NB4 (cell line): ENCODE data around the gene AK2.
"Not testable (repeated sequence)": the region's sequence is repeated elsewhere in the genome, so short reads cannot be mapped to it uniquely, and the experiment has no call there.

ENCODE experiments used
- DNase-seq: peaks from one replicate; pipeline ENCODE4 v3.0.0; 2010; ENCODE audit warnings: low read depth
- H3K4me3 ChIP-seq: one replicate; pipeline ENCODE4 v1.5.1; 2011; ENCODE audit warnings: mild to moderate bottlenecking, low read depth, low read length, moderate library complexity
- CTCF ChIP-seq: IDR thresholded peaks from one replicate; pipeline ENCODE4 v1.5.1; 2012; ENCODE audit warnings: low read depth, low read length
- MAX ChIP-seq: IDR thresholded peaks from 2 replicates; pipeline ENCODE4 v1.6.1; 2011; ENCODE audit warnings: low read depth, low read length
- MYC ChIP-seq: IDR thresholded peaks from 2 replicates; pipeline ENCODE4 v1.6.1; 2011; ENCODE audit warnings: low read depth, low read length
- POLR2A ChIP-seq: IDR thresholded peaks from 2 replicates; pipeline ENCODE4 v1.6.1; 2011; ENCODE audit warnings: mild to moderate bottlenecking; ENCODE audit not compliant: insufficient read length; ENCODE audit errors: extremely low read depth

Gene AK2

GRCh38 chr1:33065301-33065700, 28.6 kb upstream of the AK2 start:
- TF ChIP-seq MYC: no peak
- TF ChIP-seq MAX: no peak
- TF ChIP-seq CTCF: no peak
- no peak for TF ChIP-seq POLR2A
- DNase-seq: no peak
- H3K4me3 ChIP-seq: no peak overlapping the region

DNA sequence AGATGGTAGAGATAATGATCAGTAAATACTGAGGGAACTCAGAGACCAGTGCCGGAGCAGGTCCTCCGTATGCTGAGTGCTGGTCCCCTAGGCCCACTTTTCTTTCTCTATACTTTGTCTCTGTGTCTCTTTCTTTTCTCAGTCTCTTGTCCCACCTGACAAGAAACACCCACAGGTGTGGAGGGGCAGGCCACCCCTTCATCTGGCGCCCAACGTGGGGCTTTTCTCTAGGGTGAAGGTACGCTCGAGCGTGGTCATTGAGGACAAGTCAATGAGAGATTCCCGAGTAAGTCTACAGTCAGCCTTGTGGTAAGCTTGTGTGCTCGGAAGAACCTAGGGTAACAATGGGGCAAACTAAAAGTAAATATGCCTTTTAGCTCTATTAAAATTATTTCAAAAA, 27.6 kb upstream of the AK2 start:
- not testable (repeated sequence) for DNase-seq, H3K4me3 ChIP-seq

GRCh38 chr1:33061834-33062233, 25.2 kb upstream of the AK2 start:
- H3K4me3 ChIP-seq: no peak overlapping the region
- DNase-seq: no peak
- TF ChIP-seq POLR2A: no peak
- no peak for TF ChIP-seq MYC
- TF ChIP-seq MAX: no peak
- no peak for TF ChIP-seq CTCF

GRCh38 chr1:33060579-33061083, 23.9 kb upstream of the AK2 start:
- H3K4me3 ChIP-seq: no peak overlapping the region
- TF ChIP-seq CTCF (no peak), MYC (no peak), POLR2A (no peak)
- peak; percentile 57 for DNase-seq

- DNase-seq: peak; percentile 72
- TF ChIP-seq CTCF (no peak), MAX (no peak), POLR2A (no peak), MYC (no peak)
- no peak overlapping the region for H3K4me3 ChIP-seq
Observed at GRCh38 chr1:33057095-33057494, 20.4 kb upstream of the AK2 start.

- TF ChIP-seq MAX: no peak
- TF ChIP-seq POLR2A: no peak
- TF ChIP-seq MYC: no peak
- TF ChIP-seq CTCF: no peak
- H3K4me3 ChIP-seq: no peak overlapping the region
- DNase-seq: no peak
Observed at GRCh38 chr1:33056426-33056825, 19.7 kb upstream of the AK2 start.
